KMS-11 (cell line): ENCODE data around the gene MPRIP.

ENCODE experiments used
- H2AFZ ChIP-seq: fragments of 200-600 bp; sonication (generic); 2 replicates; pipeline ENCODE4 v1.6.1; 2016; ENCODE audit warnings: antibody characterized with exemption, mixed run types, low read depth
- H3K27ac ChIP-seq: fragments of 200-600 bp; sonication (generic); 2 replicates; pipeline ENCODE4 v1.6.1; 2016; ENCODE audit warnings: mild to moderate bottlenecking, mixed run types
- H3K27me3 ChIP-seq: fragments of 200-600 bp; sonication (generic); 2 replicates; pipeline ENCODE4 v1.6.1; 2017; ENCODE audit warnings: mild to moderate bottlenecking, low read depth, mixed run types, moderate library complexity; ENCODE audit not compliant: insufficient read depth
- H3K36me3 ChIP-seq: fragments of 200-600 bp; sonication (generic); 2 replicates; pipeline ENCODE4 v1.6.1; 2017; ENCODE audit warnings: mild to moderate bottlenecking, mixed run types; ENCODE audit not compliant: insufficient read depth
- H3K4me1 ChIP-seq: fragments of 200-600 bp; sonication (generic); 2 replicates; pipeline ENCODE4 v1.6.1; 2016; ENCODE audit warnings: mild to moderate bottlenecking, low read depth, mixed run types; ENCODE audit not compliant: poor library complexity, severe bottlenecking
- H3K4me2 ChIP-seq: fragments of 200-600 bp; sonication (generic); 2 replicates; pipeline ENCODE4 v1.7.0; 2016; ENCODE audit warnings: mild to moderate bottlenecking, mixed run types
- H3K4me3 ChIP-seq: fragments of 200-600 bp; sonication (generic); IDR thresholded peaks from 2 replicates; pipeline ENCODE4 v1.6.1; 2017; ENCODE audit warnings: low read depth, low read length, mixed read lengths; ENCODE audit not compliant: insufficient read depth
- H3K79me2 ChIP-seq: fragments of 200-600 bp; sonication (generic); 2 replicates; pipeline ENCODE4 v1.6.1; 2016; ENCODE audit warnings: low read depth, mixed run types; ENCODE audit not compliant: insufficient read depth
- H3K9ac ChIP-seq: fragments of 200-600 bp; sonication (generic); 2 replicates; pipeline ENCODE4 v1.6.1; 2016; ENCODE audit warnings: mild to moderate bottlenecking, mixed run types
- H4K20me1 ChIP-seq: fragments of 200-600 bp; sonication (generic); 2 replicates; pipeline ENCODE4 v1.6.1; 2016; ENCODE audit warnings: mild to moderate bottlenecking, mixed run types; ENCODE audit not compliant: insufficient read depth
- CTCF ChIP-seq: fragments of 200-600 bp; sonication (generic); conservative IDR thresholded peaks from 2 replicates; pipeline ENCODE4 v1.6.1; 2017; ENCODE audit warnings: low read depth, mild to moderate bottlenecking, antibody characterized with exemption, low read length, moderate library complexity, mixed read lengths

Gene MPRIP

GRCh38 chr17:17152385-17152784 is 110.1 kb downstream of the MPRIP start:
- Histone ChIP-seq H3K4me3 (no peak overlapping the region), H3K9ac (no peak overlapping the region), H3K4me2 (no peak overlapping the region), H2AFZ (no peak overlapping the region), H3K27ac (no peak overlapping the region), H3K36me3 (no peaks in the 10 kb centered on the region), H3K27me3 (no peaks in the 10 kb centered on the region), H4K20me1 (no peaks in the 10 kb centered on the region), H3K4me1 (no peaks in the 10 kb centered on the region), H3K79me2 (no peaks in the 10 kb centered on the region)
- TF ChIP-seq CTCF = no peak

DNA sequence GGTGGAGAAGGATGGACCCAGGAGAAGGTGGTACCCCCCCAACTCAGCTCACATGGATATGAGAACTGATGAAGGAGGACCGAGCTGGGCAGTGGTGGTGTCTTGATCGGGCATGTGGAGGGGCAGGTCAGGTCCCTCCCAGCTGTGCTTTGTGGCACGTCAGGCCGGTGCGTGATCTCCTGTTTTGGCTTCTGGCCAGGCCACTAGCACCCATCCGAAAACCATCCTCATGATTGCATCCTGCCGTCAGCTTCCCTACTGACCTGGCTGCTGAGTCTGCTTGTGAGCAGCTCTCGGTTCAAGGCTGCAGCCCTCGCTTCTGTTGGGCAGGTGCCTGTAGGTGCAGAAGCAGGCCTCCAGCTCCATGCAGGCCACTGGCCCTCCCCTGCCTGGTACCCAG is 110.8 kb downstream of the MPRIP start:
- no peak overlapping the region for H3K4me3 ChIP-seq

GRCh38 chr17:17153709-17154108 is 111.5 kb downstream of the MPRIP start:
- no peak overlapping the region for H3K4me2 ChIP-seq
- no peaks in the 10 kb centered on the region for H3K4me1 ChIP-seq
- no peaks in the 10 kb centered on the region for H3K79me2 ChIP-seq
- TF ChIP-seq CTCF = no peak
- no peak overlapping the region for H3K9ac ChIP-seq
- H3K27me3 ChIP-seq = no peaks in the 10 kb centered on the region
- no peaks in the 10 kb centered on the region for H3K36me3 ChIP-seq
- H2AFZ ChIP-seq = no peak overlapping the region
- no peak overlapping the region for H3K27ac ChIP-seq
- H4K20me1 ChIP-seq = no peaks in the 10 kb centered on the region
- H3K4me3 ChIP-seq = no peak overlapping the region

More for the DNA sequence above, 110.8 kb downstream of the MPRIP start:
- H3K79me2 ChIP-seq = no peaks in the 10 kb centered on the region
- no peak for TF ChIP-seq CTCF
- H3K36me3 ChIP-seq = no peaks in the 10 kb centered on the region
- H3K27me3 ChIP-seq = no peaks in the 10 kb centered on the region
- H3K4me1 ChIP-seq = no peaks in the 10 kb centered on the region
- no peak overlapping the region for H3K27ac ChIP-seq
- no peaks in the 10 kb centered on the region for H4K20me1 ChIP-seq
- H3K4me2 ChIP-seq = no peak overlapping the region
- no peak overlapping the region for H3K9ac ChIP-seq
- no peak overlapping the region for H2AFZ ChIP-seq

GRCh38 chr17:17154556-17154955 is 112.3 kb downstream of the MPRIP start:
- H3K4me1 ChIP-seq = no peaks in the 10 kb centered on the region
- no peaks in the 10 kb centered on the region for H3K27me3 ChIP-seq
- no peaks in the 10 kb centered on the region for H3K36me3 ChIP-seq
- no peaks in the 10 kb centered on the region for H4K20me1 ChIP-seq
- no peak overlapping the region for H3K27ac ChIP-seq
- no peak overlapping the region for H3K4me2 ChIP-seq
- TF ChIP-seq CTCF = no peak
- no peak overlapping the region for H3K4me3 ChIP-seq
- no peak overlapping the region for H2AFZ ChIP-seq
- no peak overlapping the region for H3K9ac ChIP-seq
- H3K79me2 ChIP-seq = no peaks in the 10 kb centered on the region
